ENCODE measurements around the gene ZFYVE28. TPM values are rescaled to one million over a fixed set of nuclear protein-coding genes. Genes with fewer than 3 reads are reported as not detected.
A peak's percentile ranks its signal among the peaks of the same experiment; 100 is the strongest.

The ZFYVE28 gene
- total RNA-seq, 2 experiments from 2014 or later: 3.8 to 4.6 TPM

- H3K27ac Mint-ChIP-seq: no peak overlapping the region
- H3K27me3 Mint-ChIP-seq: no peaks in the 10 kb centered on the region
- peak; percentile 79 for DNase-seq
- peak overlapping the region; percentile 65 for H3K4me3 Mint-ChIP-seq
- no peaks in the 10 kb centered on the region for H3K36me3 Mint-ChIP-seq
- H3K4me1 Mint-ChIP-seq: peaks cover 1% of the 10 kb centered on the region
- H3K9me3 Mint-ChIP-seq: no peaks in the 10 kb centered on the region
These were observed 157.2 kb downstream of the ZFYVE28 start for GRCh38 chr4:2261110-2261852.

- H3K9me3 Mint-ChIP-seq: no peaks in the 10 kb centered on the region
- H3K4me3 Mint-ChIP-seq: peak overlapping the region; percentile 65
- no peaks in the 10 kb centered on the region for H3K27me3 Mint-ChIP-seq
- DNase-seq: peak; percentile 2
- H3K27ac Mint-ChIP-seq: no peak overlapping the region
- no peaks in the 10 kb centered on the region for H3K36me3 Mint-ChIP-seq
- H3K4me1 Mint-ChIP-seq: peaks cover 1% of the 10 kb centered on the region
These were observed 157.9 kb downstream of the ZFYVE28 start for GRCh38 chr4:2260344-2261109.

- Mint-ChIP-seq H3K4me3 (no peak overlapping the region), H3K27me3 (no peaks in the 10 kb centered on the region), H3K4me1 (peaks cover 1% of the 10 kb centered on the region), H3K27ac (no peak overlapping the region), H3K9me3 (no peaks in the 10 kb centered on the region), H3K36me3 (no peaks in the 10 kb centered on the region)
- peak; percentile 0 for DNase-seq
These were observed 158.7 kb downstream of the ZFYVE28 start for GRCh38 chr4:2259541-2260343.

DNA sequence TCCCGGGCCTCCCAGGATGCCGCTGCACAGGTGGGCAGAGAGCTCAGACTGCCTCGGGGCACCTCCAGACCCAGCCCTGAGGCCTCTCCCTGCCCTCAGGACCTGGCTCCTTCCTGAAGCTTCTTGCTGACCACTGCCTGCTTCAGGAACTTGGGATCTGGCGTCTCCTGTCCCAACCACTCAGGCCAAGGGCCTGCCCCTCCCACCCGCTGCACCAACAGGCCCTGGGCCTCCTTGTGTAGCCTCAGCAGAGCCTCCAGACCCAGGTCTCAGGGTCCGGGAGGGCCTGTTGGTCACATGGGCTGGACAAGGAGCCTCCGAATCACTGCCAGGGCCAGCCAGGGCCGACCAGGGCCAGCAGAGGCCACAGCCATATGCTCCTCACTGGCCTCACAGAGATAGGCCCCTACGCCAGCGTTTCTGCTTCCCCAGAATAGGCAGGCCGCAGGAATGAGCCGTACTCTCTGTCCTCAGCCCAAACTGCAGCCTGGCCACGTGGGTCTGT, 159.4 kb downstream of the ZFYVE28 start:
- Mint-ChIP-seq H3K4me3 (no peak overlapping the region), H3K36me3 (no peaks in the 10 kb centered on the region), H3K27ac (no peak overlapping the region), H3K4me1 (peaks cover 1% of the 10 kb centered on the region), H3K27me3 (no peaks in the 10 kb centered on the region), H3K9me3 (no peaks in the 10 kb centered on the region)
- peak; percentile 0 for DNase-seq

DNA sequence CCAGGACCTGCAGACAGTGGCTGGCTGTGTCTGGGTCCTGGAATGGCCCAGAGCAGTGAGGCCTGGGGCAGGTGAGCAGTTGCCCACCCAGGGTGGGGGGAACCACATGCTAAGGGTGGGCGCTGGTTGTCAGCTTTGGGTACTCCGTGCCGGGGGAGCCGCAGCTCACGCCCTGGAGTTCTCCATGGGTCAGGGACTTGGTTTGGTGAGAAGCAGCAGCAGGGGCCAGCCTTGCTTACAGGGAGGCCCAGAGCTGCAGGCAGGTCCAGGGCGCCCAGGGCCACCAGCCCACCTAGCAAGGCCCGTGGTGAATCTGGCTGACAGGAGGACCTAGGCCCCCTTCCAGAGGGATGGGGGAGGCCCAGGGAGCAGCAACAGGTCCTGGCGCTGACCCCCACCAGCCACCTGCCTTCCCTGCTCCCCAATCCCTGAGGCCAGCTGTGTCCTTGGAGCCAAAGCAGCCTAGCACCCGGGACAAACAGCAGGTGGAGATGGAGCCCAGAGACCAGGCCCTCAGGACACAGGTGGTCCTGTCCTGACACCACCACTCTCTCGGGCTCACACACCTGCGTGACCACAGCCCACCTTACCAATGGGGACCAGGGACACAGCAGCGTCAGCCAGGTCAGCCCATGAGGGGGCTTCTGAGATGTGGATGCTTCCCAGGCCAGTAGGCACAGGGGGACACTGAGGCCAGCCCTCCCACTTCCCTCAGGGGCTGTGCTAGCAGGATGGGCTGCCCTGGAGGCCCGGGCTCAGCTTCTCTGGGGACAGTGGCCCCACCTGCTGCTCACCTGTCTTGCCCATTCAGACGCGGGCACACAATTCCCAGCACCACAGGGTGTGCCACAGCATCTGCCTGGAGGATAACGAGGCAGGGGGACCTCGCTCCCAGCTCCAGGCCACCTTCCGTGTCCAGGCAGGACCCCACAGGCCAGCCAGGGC, 160.1 kb downstream of the ZFYVE28 start:
- no peaks in the 10 kb centered on the region for H3K36me3 Mint-ChIP-seq
- H3K4me3 Mint-ChIP-seq: no peak overlapping the region
- no peaks in the 10 kb centered on the region for H3K9me3 Mint-ChIP-seq
- no peaks in the 10 kb centered on the region for H3K27me3 Mint-ChIP-seq
- H3K4me1 Mint-ChIP-seq: no peaks in the 10 kb centered on the region
- peak; percentile 0 for DNase-seq
- H3K27ac Mint-ChIP-seq: no peak overlapping the region

DNA sequence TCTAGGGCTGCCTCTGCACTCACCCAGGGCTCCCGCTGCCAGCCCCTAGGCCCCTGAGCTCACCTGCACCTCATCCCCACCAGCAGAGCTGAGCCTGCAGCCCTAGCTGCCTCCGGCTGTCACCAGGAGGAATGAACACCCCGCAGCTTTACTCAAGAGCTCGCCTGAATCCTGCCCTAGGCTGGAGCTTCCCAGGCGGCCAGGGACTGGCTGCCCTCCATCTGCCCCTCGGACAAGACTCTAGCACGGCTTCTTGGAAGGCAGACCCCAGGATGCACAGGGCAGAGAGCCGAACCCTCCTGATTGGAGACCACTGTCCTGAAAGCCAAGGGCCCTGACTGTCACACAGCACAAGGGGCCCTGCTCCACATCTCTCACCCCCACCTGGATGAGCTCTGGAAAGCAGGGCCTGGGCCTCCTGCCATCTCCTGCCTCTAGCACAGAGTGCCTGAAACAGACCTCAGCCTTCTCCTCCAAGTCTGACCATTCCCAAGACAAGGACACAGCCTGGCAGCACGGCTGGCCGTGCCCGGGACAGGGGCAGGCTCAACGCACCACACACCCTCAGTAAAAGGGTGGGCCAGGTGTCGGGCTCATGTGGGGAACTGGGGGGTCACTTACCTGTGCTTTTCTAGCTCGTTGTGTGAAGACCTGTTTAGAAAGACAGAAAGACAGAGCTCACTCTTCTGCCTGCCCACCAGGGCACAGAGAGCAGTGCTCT, 160.9 kb downstream of the ZFYVE28 start:
- H3K27me3 Mint-ChIP-seq: no peaks in the 10 kb centered on the region
- H3K4me3 Mint-ChIP-seq: no peak overlapping the region
- no peaks in the 10 kb centered on the region for H3K36me3 Mint-ChIP-seq
- H3K9me3 Mint-ChIP-seq: no peaks in the 10 kb centered on the region
- H3K4me1 Mint-ChIP-seq: no peaks in the 10 kb centered on the region
- DNase-seq: peak; percentile 0
- no peak overlapping the region for H3K27ac Mint-ChIP-seq

DNA sequence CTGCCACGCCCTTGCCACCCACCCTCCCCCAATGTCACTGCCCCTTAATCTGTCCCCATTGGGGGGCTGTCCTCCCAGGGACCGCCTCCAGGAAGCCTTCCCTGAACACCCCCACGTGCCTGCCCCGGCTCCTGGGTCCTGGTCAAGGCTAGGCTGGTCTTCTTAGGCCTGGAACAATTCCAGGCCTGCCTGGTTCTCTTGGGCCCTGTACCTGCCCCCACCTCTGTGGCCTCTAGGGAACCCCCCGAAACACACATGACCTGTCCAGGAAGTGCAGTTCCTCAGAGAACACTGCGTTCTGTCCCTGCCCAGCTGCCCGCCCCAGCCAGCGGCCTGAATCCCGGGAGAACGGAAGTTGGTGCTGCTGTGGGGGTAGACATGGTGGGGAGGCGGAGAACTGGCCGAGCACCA, 161.7 kb downstream of the ZFYVE28 start:
- Mint-ChIP-seq H3K27me3 (no peaks in the 10 kb centered on the region), H3K4me3 (no peak overlapping the region), H3K4me1 (no peaks in the 10 kb centered on the region), H3K36me3 (no peaks in the 10 kb centered on the region), H3K27ac (no peak overlapping the region), H3K9me3 (no peaks in the 10 kb centered on the region)
- peak; percentile 0 for DNase-seq

GRCh38 chr4:2256156-2256731, 162.2 kb downstream of the ZFYVE28 start:
- Mint-ChIP-seq H3K36me3 (no peaks in the 10 kb centered on the region), H3K9me3 (no peaks in the 10 kb centered on the region), H3K4me3 (no peak overlapping the region), H3K27me3 (no peaks in the 10 kb centered on the region), H3K27ac (no peak overlapping the region), H3K4me1 (no peaks in the 10 kb centered on the region)
- no peak for DNase-seq

- no peaks in the 10 kb centered on the region for H3K36me3 Mint-ChIP-seq
- H3K27ac Mint-ChIP-seq: no peak overlapping the region
These were observed 162.8 kb downstream of the ZFYVE28 start for GRCh38 chr4:2255501-2256155.

DNA sequence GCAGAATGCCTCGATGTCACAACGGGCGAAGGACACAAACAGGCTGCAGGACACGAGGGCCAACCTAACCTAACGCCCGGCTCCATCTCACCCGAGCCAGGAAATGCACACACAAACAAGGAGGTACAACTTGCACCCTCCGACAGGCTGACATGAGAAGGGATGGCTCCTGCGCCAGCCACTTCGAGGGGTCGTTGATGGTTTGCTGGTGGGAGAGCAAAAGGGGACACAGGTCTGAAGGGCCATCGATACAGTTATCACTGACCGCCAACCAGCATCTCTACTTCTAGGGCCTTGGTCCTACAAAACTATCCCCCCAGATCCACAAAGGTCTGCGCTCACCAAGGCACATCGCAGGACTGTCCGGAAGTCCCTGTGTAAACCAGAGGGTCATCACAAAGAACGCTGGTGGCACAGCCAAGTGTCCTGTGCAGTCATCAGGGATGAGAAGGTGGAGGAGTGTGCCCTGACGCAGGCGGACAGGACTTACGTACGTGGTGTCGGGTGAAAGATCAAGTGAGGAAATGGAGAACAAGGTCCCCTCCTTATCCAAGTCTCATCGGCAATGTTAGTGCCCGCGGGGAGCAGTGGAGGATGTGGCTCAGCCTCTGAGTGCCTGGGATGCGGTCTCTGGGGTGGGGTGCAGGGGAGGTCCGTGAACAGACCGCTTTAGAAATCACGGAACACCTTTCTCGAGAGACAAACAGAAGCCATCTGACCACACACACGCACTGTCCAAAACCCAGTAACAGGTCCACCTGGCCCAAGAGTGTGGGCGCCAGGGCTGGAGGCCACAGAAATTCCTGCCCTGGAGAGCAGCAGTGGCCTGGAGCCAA, 163.6 kb downstream of the ZFYVE28 start:
- no peak overlapping the region for H3K4me3 Mint-ChIP-seq
- no peaks in the 10 kb centered on the region for H3K36me3 Mint-ChIP-seq
- no peaks in the 10 kb centered on the region for H3K27me3 Mint-ChIP-seq
- H3K4me1 Mint-ChIP-seq: no peaks in the 10 kb centered on the region
- H3K27ac Mint-ChIP-seq: no peak overlapping the region
- no peak for DNase-seq
- H3K9me3 Mint-ChIP-seq: no peaks in the 10 kb centered on the region

More at GRCh38 chr4:2255501-2256155, 162.8 kb downstream of the ZFYVE28 start:
- H3K4me3 Mint-ChIP-seq: no peak overlapping the region
- no peaks in the 10 kb centered on the region for H3K27me3 Mint-ChIP-seq
- no peaks in the 10 kb centered on the region for H3K4me1 Mint-ChIP-seq
- peak; percentile 0 for DNase-seq
- no peaks in the 10 kb centered on the region for H3K9me3 Mint-ChIP-seq

- Mint-ChIP-seq H3K4me3 (no peak overlapping the region), H3K4me1 (no peaks in the 10 kb centered on the region), H3K27ac (no peak overlapping the region), H3K36me3 (no peaks in the 10 kb centered on the region), H3K27me3 (no peaks in the 10 kb centered on the region), H3K9me3 (no peaks in the 10 kb centered on the region)
- peak; percentile 0 for DNase-seq
These were observed 165.0 kb downstream of the ZFYVE28 start for GRCh38 chr4:2253160-2254084.

Measured in activated naive CD8-positive, alpha-beta T cell treated with anti-CD3 and anti-CD28 coated beads for 36 hours (primary cell).